SK-N-MC (cell line): ENCODE measurements around the gene ATP4B.

Experiments
- EZH2 ChIP-seq: fragments of 200-600 bp; sonication (generic); IDR thresholded peaks from one replicate; pipeline ENCODE4 v1.6.1; 2017; ENCODE audit warnings: antibody characterized with exemption
- POLR2AphosphoS5 ChIP-seq: IDR thresholded peaks from 2 replicates; pipeline ENCODE4 v1.6.1; 2012; ENCODE audit warnings: mild to moderate bottlenecking, low read depth, low read length, borderline replicate concordance

DNA sequence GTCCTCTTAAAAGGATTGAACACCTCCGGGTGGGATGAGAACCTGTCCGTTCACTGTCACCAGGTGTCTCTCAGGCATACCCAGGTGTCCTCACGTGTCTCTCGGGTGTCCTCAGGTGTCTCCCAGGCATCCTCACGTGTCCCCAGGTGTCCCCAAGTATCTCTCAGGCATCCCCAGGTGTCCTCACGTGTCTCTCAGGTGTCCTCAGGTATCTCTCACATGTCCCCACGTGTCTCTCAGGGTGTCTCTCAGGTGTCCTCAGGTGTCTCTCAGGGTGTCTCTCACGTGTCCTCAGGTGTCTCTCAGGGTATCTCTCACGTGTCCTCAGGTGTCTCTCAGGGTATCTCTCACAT lies 33.8 kb downstream of the ATP4B start:
- TF ChIP-seq POLR2AphosphoS5 (no peak), EZH2 (no peak)
